HepG2 (cell line): ENCODE results near the gene OTUB2. TPM values are rescaled to one million over a fixed set of nuclear protein-coding genes. Genes with fewer than 3 reads are reported as not detected.

Experiments used
- ATAC-seq: fragments of 200-7000 bp; cut with Tn5 transposase; 3 replicates; pipeline ENCODE4 v1.9.1; 2020; ENCODE audit warnings: mild to moderate bottlenecking, moderate library complexity
- BruUV-seq: library from RNA; stranded (reverse); fragments of 400-500 nt; replicated peaks from 2 replicates; lab custom pipeline; 2021; lab: Mats Ljungman, UMichigan
- CTCF ChIA-PET: fragments of 300-600 bp; formaldehyde crosslinking; extraction: SDS; loops from one replicate; lab custom pipeline; 2021; ENCODE audit warnings: low total read pairs, inconsistent platforms, low intra/inter-chr PET ratio; lab: Yijun Ruan, JAX
- POLR2A ChIA-PET: fragments of 350-600 bp; sonication (Branson Sonifier 250); formaldehyde crosslinking; loops from one replicate; lab custom pipeline; 2020; ENCODE audit warnings: antibody characterized with exemption, inconsistent platforms; lab: Yijun Ruan, JAX
- DNase-seq: peaks from one replicate; pipeline ENCODE4 v3.0.0-alpha.2; 2015; ENCODE audit warnings: low spot score
- FAIRE-seq: peaks from 3 replicates; lab custom pipeline; 2011; peaks lifted over from hg19 to GRCh38; lab: Jason Lieb, UNC
- H2AFZ ChIP-seq: one replicate; pipeline ENCODE4 v1.6.1; 2011; ENCODE audit warnings: low read length, inconsistent platforms
- H3K27ac ChIP-seq: fragments of 300-600 bp; 3 replicates; pipeline ENCODE4 v1.8.0; 2011; ENCODE audit warnings: mixed run types, mild to moderate bottlenecking, mixed read lengths, low read length, inconsistent platforms; ENCODE audit not compliant: insufficient read depth; ENCODE audit errors: extremely low read length
- H3K27me3 ChIP-seq, 2 experiments: fragments of 200-600 bp in 1 of 2; 2 replicates in 1 of 2; 3 replicates in 1 of 2; pipeline versions ENCODE4 v1.6.0 to v1.8.0; 2011; ENCODE audit warnings: low read length in 2 of 2, mild to moderate bottlenecking in 2 of 2, moderate library complexity in 2 of 2, inconsistent platforms in 1 of 2; ENCODE audit not compliant: insufficient read depth in 2 of 2, control insufficient read depth in 1 of 2
- H3K36me3 ChIP-seq, 2 experiments: fragments of 200-600 bp in 1 of 2; replicated peaks in 1 of 2; 2 replicates in 1 of 2; 3 replicates in 1 of 2; pipeline versions ENCODE4 v1.5.1 to v1.8.0; 2011; ENCODE audit warnings: low read length in 2 of 2, inconsistent platforms in 1 of 2; ENCODE audit not compliant: insufficient read depth in 2 of 2, control insufficient read depth in 1 of 2
- H3K4me1 ChIP-seq: 2 replicates; pipeline ENCODE4 v1.5.1; 2012; ENCODE audit warnings: low read length, inconsistent platforms; ENCODE audit not compliant: insufficient read depth
- H3K4me2 ChIP-seq: 2 replicates; pipeline ENCODE4 v1.6.0; 2011; ENCODE audit warnings: low read depth, low read length, inconsistent platforms
- H3K4me3 ChIP-seq, 3 experiments: fragments of 200-600 bp in 1 of 3; sonication (generic), shearing (Covaris generic) in 1 of 3; replicated peaks in 1 of 3; 2 replicates each; pipeline ENCODE4 v1.5.1; 2011 to 2016; ENCODE audit warnings: low read length in 3 of 3, inconsistent platforms in 2 of 3, low read depth in 2 of 3, mild to moderate bottlenecking in 2 of 3, control low read depth in 1 of 3, mixed read lengths in 1 of 3; ENCODE audit not compliant: insufficient read depth in 1 of 3
- H3K79me2 ChIP-seq: one replicate; pipeline ENCODE4 v1.6.1; 2011; ENCODE audit warnings: low read length, inconsistent platforms; ENCODE audit not compliant: insufficient read depth
- H3K9ac ChIP-seq: 2 replicates; pipeline ENCODE4 v1.6.0; 2011; ENCODE audit warnings: mild to moderate bottlenecking, low read depth, low read length, inconsistent platforms; ENCODE audit not compliant: insufficient read depth
- H3K9me3 ChIP-seq: 2 replicates; pipeline ENCODE4 v1.5.1; 2012; ENCODE audit warnings: mild to moderate bottlenecking, low read length
- H4K20me1 ChIP-seq: 2 replicates; pipeline ENCODE4 v1.6.0; 2011; ENCODE audit warnings: inconsistent platforms, mild to moderate bottlenecking, low read length, moderate library complexity; ENCODE audit not compliant: insufficient read depth
- BRF2 ChIP-seq: sonication (generic); formaldehyde crosslinking; IDR thresholded peaks from 2 replicates; pipeline ENCODE4 v1.8.1; 2022; ENCODE audit warnings: mild to moderate bottlenecking, missing genetic modification reagents
- FOXM1 ChIP-seq: sonication (generic); formaldehyde crosslinking; IDR thresholded peaks from 2 replicates; pipeline ENCODE4 v1.5.0; 2020; ENCODE audit warnings: missing genetic modification reagents
- NFRKB ChIP-seq: fragments of 450-650 bp; IDR thresholded peaks from 2 replicates; pipeline ENCODE4 v1.6.1; 2017
- NKX3-1 ChIP-seq: sonication (generic); formaldehyde crosslinking; IDR thresholded peaks from 2 replicates; pipeline ENCODE4 v1.5.0; 2020; ENCODE audit warnings: missing genetic modification reagents
- PHF8 ChIP-seq: sonication (generic); formaldehyde crosslinking; IDR thresholded peaks from 2 replicates; pipeline ENCODE4 v1.5.0; 2020; ENCODE audit warnings: missing genetic modification reagents
- SETDB1 ChIP-seq: sonication (generic); formaldehyde crosslinking; IDR thresholded peaks from 2 replicates; pipeline ENCODE4 v1.5.1; 2020; ENCODE audit warnings: missing genetic modification reagents, mild to moderate bottlenecking, borderline replicate concordance
- ZNF263 ChIP-seq: sonication (generic); formaldehyde crosslinking; IDR thresholded peaks from 2 replicates; pipeline ENCODE4 v1.4.0; 2020; ENCODE audit warnings: missing genetic modification reagents
- ZNF30 ChIP-seq: sonication (generic); formaldehyde crosslinking; IDR thresholded peaks from 2 replicates; pipeline ENCODE4 v1.5.0; 2020; ENCODE audit warnings: mild to moderate bottlenecking, missing genetic modification reagents
- ZNF546 ChIP-seq: sonication (generic); formaldehyde crosslinking; conservative IDR thresholded peaks from 2 replicates; pipeline ENCODE4 v1.8.1; 2023; ENCODE audit warnings: mild to moderate bottlenecking, missing genetic modification reagents
- ZNF563 ChIP-seq: sonication (generic); formaldehyde crosslinking; IDR thresholded peaks from 2 replicates; pipeline ENCODE4 v1.8.0; 2022; ENCODE audit warnings: mild to moderate bottlenecking, moderate library complexity, missing genetic modification reagents
- ZNF567 ChIP-seq: sonication (generic); formaldehyde crosslinking; IDR thresholded peaks from 2 replicates; pipeline ENCODE4 v1.8.1; 2023; ENCODE audit warnings: mild to moderate bottlenecking, missing genetic modification reagents, borderline replicate concordance
- WGBS: methylation state at CpG from one replicate; pipeline ENCODE4 v1.1.6; 2017; ENCODE audit warnings: low lambda C conversion rate; 5-methylcytosine and 5-hydroxymethylcytosine counted together
- in situ Hi-C: cut with HindIII; loops from 2 replicates; pipeline ENCODE4 v1.10.0; 2017; ENCODE audit warnings: low pct_unique_long_range_greater_than_20kb; ENCODE audit not compliant: extremely low pct_ligation_motif_present
- intact Hi-C: fragments of 100-400 bp; cut with micrococcal nuclease; formaldehyde crosslinking; loops from one replicate; pipeline ENCODE4 v1.10.0; 2022; ENCODE audit not compliant: unreplicated experiment
- polyA plus RNA-seq, 8 experiments: library from polyadenylated mRNA; depleted of rRNA in 3 of 8; stranded (reverse) in 7 of 8; unstranded in 1 of 8; fragments of >200 nt; fragmentation: Illumina TruSeq in 4 of 8; extraction: Trizol in 4 of 8; gene quantifications; 2 replicates each; pipeline versions ENCODE4 v1.2.1 to v1.2.3, GENCODE V29; 2011 to 2016; ENCODE audit warnings: low read depth in 4 of 8, missing spikeins in 1 of 8, mixed read lengths in 1 of 8; ENCODE audit not compliant: insufficient read depth in 1 of 8
- total RNA-seq, 5 experiments: library from RNA; depleted of rRNA; stranded (reverse); fragments of >200 nt; fragmentation: Illumina TruSeq; extraction: Trizol; gene quantifications; 2 replicates each; pipeline ENCODE4 v1.2.3, GENCODE V29; 2016; ENCODE audit warnings: low read depth in 1 of 5
- TF ChIP-seq, protein P1 (sequence below): sonication (generic); formaldehyde crosslinking; IDR thresholded peaks from 2 replicates; pipeline ENCODE4 v1.5.1; 2020; ENCODE audit warnings: missing genetic modification reagents, mild to moderate bottlenecking, borderline replicate concordance
- TF ChIP-seq, protein P2 (sequence below): sonication (generic); formaldehyde crosslinking; IDR thresholded peaks from 2 replicates; pipeline ENCODE4 v1.5.1; 2020; ENCODE audit warnings: missing genetic modification reagents, mild to moderate bottlenecking, borderline replicate concordance

The OTUB2 gene
- total and polyA plus RNA-seq, 2 of the 13 experiments (the other 11 are each of a cell fraction or from before 2014, with no cell fraction given): 2.2 to 2.4 TPM

DNA sequence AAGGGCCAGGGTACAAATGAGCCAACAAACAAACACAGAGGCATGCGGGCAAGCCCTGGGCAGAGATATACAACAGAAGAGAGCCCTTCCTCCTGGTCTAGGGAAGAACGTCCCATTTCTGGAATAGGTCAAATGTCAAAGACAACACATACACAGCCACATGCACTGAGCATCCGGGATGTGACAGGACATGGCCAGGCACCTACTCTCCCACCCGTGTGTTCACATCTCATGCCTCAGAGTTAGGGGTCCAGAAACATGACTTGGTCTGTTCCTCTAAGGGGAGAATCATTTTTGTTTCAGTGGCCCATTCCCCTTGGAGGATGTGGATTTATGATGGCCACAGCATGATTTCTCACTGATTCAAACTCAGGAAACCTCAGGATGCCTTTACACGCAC, 49.0 kb upstream of the OTUB2 start (continued):
- TF ChIP-seq, protein P1, sequence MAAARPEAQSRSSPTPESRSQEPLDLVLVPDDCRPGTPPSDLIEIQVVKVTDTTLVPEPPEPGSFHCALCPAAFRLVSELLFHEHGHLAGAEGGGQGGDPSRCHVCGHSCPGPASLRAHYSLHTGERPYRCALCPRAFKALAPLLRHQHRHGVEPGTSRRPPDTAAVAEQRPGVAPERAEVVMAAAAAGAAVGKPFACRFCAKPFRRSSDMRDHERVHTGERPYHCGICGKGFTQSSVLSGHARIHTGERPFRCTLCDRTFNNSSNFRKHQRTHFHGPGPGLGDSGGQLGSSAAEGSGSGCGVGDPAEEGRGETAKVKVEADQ: no peak

DNA sequence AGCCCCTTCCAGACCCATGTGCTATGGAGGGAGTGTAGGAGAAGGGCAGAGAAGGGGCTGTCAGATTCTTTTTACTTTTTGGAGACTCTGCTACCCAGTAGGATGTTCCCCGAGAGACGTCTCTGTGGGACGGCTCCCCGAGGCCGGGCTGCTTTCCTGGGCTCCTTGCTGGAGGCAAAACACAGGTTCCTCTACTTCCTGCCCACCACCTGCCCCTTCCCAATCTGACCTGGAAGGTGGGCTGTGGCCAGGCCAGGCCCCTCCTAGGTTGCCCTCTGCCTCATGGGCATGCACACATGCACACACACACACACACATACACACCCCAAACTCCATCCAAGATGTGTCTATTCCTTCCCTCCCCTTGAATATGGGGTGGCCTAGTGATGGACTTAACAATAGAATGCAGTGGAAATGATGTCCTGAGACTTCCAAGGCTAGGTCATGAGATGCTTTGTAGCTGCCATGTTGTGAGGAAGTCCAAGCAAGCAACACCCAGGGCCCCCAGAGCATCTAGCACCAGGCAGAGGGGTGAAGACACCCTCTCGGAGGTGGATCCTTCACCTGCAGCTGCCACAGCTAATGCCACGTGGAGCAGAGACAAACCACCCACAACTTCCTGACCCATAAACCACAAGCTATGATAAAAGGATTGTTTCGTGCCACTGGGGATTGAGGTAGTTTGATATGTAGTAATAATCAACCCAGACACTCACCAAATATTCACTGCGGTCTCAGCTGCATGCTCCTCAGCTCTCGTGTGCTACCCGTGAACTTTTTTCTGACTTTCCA, 48.2 kb upstream of the OTUB2 start:
- H3K27me3 ChIP-seq: peaks cover 8 to 55% of the 10 kb centered on the region in 2 experiments
- H3K4me1 ChIP-seq: peaks cover 53% of the 10 kb centered on the region
- H3K9me3 ChIP-seq: no peaks in the 10 kb centered on the region
- CTCF ChIA-PET: no interaction called here
- no TSS peak for BruUV-seq
- no peaks in the 10 kb centered on the region for H3K36me3 ChIP-seq
- H3K27ac ChIP-seq: no peak overlapping the region
- TF ChIP-seq NKX3-1 (no peak), PHF8 (no peak), ZNF563 (CRISPR knock-in tag) (no peak), NFRKB (no peak), ZNF567 (no peak), FOXM1 (CRISPR knock-in tag) (no peak), ZNF263 (CRISPR knock-in tag) (no peak), SETDB1 (CRISPR knock-in tag) (no peak), ZNF546 (no peak), ZNF30 (CRISPR knock-in tag) (no peak), BRF2 (no peak)
- TF ChIP-seq, protein P2, sequence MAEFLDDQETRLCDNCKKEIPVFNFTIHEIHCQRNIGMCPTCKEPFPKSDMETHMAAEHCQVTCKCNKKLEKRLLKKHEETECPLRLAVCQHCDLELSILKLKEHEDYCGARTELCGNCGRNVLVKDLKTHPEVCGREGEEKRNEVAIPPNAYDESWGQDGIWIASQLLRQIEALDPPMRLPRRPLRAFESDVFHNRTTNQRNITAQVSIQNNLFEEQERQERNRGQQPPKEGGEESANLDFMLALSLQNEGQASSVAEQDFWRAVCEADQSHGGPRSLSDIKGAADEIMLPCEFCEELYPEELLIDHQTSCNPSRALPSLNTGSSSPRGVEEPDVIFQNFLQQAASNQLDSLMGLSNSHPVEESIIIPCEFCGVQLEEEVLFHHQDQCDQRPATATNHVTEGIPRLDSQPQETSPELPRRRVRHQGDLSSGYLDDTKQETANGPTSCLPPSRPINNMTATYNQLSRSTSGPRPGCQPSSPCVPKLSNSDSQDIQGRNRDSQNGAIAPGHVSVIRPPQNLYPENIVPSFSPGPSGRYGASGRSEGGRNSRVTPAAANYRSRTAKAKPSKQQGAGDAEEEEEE: no peak
- no peaks in the 10 kb centered on the region for H4K20me1 ChIP-seq
- H3K4me3 ChIP-seq: no peak overlapping the region
- POLR2A ChIA-PET: no interaction called here
- intact Hi-C loops (no loop called here), in situ Hi-C loops (no loop called here)
- H3K4me2 ChIP-seq: no peak overlapping the region
- no peak for DNase-seq
- 27% methylated on average over 6 of the region's 11 CpGs for WGBS
- no peak for FAIRE-seq
- H3K79me2 ChIP-seq: no peaks in the 10 kb centered on the region
- no peak overlapping the region for H3K9ac ChIP-seq
- H2AFZ ChIP-seq: no peak overlapping the region
- no peak for ATAC-seq
